ENCODE data around the gene SARM1.

GRCh38 chr17:28347261-28347891, 24.1 kb upstream of the SARM1 start:
- TF ChIP-seq CTCF (conservative IDR thresholded peaks at IDR 0.05 in 1 of 2, IDR thresholded peaks at IDR 0.05 in 1 of 2; ENCODE audit: extremely low read depth in 1 of 2, insufficient read depth in 1 of 2, low read depth in 1 of 2, low read length in 2 of 2) (no peak), EZH2 (IDR thresholded peaks at IDR 0.05; ENCODE audit: borderline replicate concordance, low read length) (no peak)

Measured in mammary epithelial cell (primary cell).